ENCODE data around the gene CDC42. TPM values are rescaled to one million over a fixed set of nuclear protein-coding genes. Genes with fewer than 3 reads are reported as not detected.

The CDC42 gene
- total and polyA plus RNA-seq, 2 of the 13 experiments (the other 11 are each of a cell fraction or from before 2014, with no cell fraction given), result 138 to 237 TPM

DNA sequence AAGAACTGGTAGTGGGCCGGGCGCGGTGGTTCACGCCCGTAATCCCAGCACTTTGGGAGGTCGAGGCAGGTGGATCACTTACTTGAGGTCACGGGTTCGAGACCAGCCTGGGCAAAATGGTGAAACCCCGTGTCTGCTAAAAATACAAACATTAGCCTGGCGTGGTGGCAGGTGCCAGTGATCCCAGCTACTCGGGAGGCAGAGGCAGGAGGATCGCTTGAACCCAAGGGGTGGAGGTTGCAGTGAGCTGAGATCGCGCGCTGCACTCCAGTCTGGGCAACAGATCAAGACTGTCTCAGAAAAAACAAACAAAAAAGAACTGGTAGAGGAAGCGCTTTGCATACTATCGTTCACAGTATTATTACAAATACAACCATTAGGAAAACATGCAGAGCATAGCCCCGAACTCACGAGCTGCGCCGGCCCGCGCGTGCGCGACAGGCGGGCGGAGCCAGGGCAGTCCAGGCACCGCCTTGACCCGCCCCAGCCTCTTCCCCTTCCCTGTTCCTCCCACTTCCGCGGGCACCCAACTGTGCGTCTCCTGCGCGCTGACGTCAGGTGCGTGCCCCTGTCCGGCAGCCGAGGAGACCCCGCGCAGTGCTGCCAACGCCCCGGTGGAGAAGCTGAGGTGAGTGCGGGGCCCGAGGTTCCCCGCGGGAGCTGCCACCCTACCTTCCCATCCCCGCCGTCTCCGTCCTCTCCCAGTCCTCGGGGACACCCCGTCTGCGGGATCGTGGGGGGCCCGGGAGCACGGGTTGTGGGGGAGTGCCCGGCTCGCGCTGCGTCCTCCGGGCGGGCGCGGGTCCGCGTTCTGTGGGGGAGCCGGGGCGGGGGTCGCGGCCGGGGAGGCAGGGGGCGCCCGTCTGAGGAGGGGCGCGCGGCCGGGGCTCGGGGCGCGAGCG lies at the start of gene CDC42 (continued):
- TF ChIP-seq ZNF530 (CRISPR knock-in tag; IDR thresholded peaks at IDR 0.05; ENCODE audit: low read depth) (no peak), GATAD2A (CRISPR knock-in tag; IDR thresholded peaks at IDR 0.05) (peak; percentile 72), ZSCAN31 (CRISPR knock-in tag; IDR thresholded peaks at IDR 0.05; ENCODE audit: low read depth) (0 out of 2 replicates have a peak, but pooled peaks have one; percentile 52), TARDBP (CRISPR knock-in tag; IDR thresholded peaks at IDR 0.05) (peak; percentile 93), TSC22D2 (CRISPR knock-in tag; IDR thresholded peaks at IDR 0.05; ENCODE audit: borderline replicate concordance) (no peak; the same call in none of the 2 replicates), ZNF782 (CRISPR knock-in tag; IDR thresholded peaks at IDR 0.05; ENCODE audit: borderline replicate concordance) (peak; percentile 79; the same call in 1 of the 2 replicates), KLF13 (CRISPR knock-in tag; IDR thresholded peaks at IDR 0.05) (no peak), DMAP1 (CRISPR knock-in tag; IDR thresholded peaks at IDR 0.05) (peak; percentile 96), TCF7 (IDR thresholded peaks at IDR 0.05; ENCODE audit: low read depth) (no peak), NR2C2 (CRISPR knock-in tag; IDR thresholded peaks at IDR 0.05; ENCODE audit: borderline replicate concordance) (peak; percentile 75), REPIN1 (CRISPR knock-in tag; IDR thresholded peaks at IDR 0.05; ENCODE audit: borderline replicate concordance, low read depth) (peak; percentile 86; the same call in 1 of the 2 replicates), NFAT5 (CRISPR knock-in tag; IDR thresholded peaks at IDR 0.05) (no peak), ZNF629 (CRISPR knock-in tag; conservative IDR thresholded peaks at IDR 0.05) (no peak), ZNF678 (CRISPR knock-in tag; IDR thresholded peaks at IDR 0.05) (no peak), FOXP1 (IDR thresholded peaks at IDR 0.05) (no peak), FOXP1 (CRISPR knock-in tag; IDR thresholded peaks at IDR 0.05) (no peak), YEATS4 (CRISPR knock-in tag; IDR thresholded peaks at IDR 0.05; ENCODE audit: borderline replicate concordance) (peak; percentile 79; the same call in 1 of the 2 replicates), GZF1 (CRISPR knock-in tag; IDR thresholded peaks at IDR 0.05) (no peak; the same call in 1 of the 2 replicates), TBP (CRISPR knock-in tag; IDR thresholded peaks at IDR 0.05) (no peak), ZNF205 (CRISPR knock-in tag; IDR thresholded peaks at IDR 0.05) (no peak)
- TF ChIP-seq, protein P1, sequence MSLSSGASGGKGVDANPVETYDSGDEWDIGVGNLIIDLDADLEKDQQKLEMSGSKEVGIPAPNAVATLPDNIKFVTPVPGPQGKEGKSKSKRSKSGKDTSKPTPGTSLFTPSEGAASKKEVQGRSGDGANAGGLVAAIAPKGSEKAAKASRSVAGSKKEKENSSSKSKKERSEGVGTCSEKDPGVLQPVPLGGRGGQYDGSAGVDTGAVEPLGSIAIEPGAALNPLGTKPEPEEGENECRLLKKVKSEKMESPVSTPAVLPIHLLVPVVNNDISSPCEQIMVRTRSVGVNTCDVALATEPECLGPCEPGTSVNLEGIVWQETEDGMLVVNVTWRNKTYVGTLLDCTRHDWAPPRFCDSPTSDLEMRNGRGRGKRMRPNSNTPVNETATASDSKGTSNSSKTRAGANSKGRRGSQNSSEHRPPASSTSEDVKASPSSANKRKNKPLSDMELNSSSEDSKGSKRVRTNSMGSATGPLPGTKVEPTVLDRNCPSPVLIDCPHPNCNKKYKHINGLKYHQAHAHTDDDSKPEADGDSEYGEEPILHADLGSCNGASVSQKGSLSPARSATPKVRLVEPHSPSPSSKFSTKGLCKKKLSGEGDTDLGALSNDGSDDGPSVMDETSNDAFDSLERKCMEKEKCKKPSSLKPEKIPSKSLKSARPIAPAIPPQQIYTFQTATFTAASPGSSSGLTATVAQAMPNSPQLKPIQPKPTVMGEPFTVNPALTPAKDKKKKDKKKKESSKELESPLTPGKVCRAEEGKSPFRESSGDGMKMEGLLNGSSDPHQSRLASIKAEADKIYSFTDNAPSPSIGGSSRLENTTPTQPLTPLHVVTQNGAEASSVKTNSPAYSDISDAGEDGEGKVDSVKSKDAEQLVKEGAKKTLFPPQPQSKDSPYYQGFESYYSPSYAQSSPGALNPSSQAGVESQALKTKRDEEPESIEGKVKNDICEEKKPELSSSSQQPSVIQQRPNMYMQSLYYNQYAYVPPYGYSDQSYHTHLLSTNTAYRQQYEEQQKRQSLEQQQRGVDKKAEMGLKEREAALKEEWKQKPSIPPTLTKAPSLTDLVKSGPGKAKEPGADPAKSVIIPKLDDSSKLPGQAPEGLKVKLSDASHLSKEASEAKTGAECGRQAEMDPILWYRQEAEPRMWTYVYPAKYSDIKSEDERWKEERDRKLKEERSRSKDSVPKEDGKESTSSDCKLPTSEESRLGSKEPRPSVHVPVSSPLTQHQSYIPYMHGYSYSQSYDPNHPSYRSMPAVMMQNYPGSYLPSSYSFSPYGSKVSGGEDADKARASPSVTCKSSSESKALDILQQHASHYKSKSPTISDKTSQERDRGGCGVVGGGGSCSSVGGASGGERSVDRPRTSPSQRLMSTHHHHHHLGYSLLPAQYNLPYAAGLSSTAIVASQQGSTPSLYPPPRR (CRISPR knock-in tag; IDR thresholded peaks at IDR 0.05; ENCODE audit: borderline replicate concordance), result peak; percentile 24; the same call in 1 of the 2 replicates

Measured in HepG2 (cell line).